H1 (cell line): ENCODE data around the gene KRTAP10-7. TPM values are rescaled to one million over a fixed set of nuclear protein-coding genes. Genes with fewer than 3 reads are reported as not detected.

ENCODE experiments used
- CTCF ChIA-PET: fragments of 300-600 bp; sonication (Branson Sonifier 250); formaldehyde crosslinking; loops from one replicate; lab custom pipeline; 2021; ENCODE audit not compliant: partially characterized antibody; lab: Charles Lee
- POLR2A ChIA-PET: fragments of 300-600 bp; sonication (Branson Sonifier 250); formaldehyde crosslinking; loops from one replicate; lab custom pipeline; 2021; ENCODE audit warnings: inconsistent platforms; ENCODE audit not compliant: partially characterized antibody; lab: Charles Lee
- DNase-seq, 2 experiments: peaks; one replicate each; pipeline versions ENCODE4 v3.0.0 to v3.0.0-alpha.2; 2010 to 2022; ENCODE audit warnings: low spot score in 2 of 2, low read depth in 1 of 2, mixed read lengths in 1 of 2
- FAIRE-seq: peaks from 2 replicates; lab custom pipeline; 2011; peaks lifted over from hg19 to GRCh38; lab: Jason Lieb, UNC
- H2AFZ ChIP-seq: 2 replicates; pipeline ENCODE4 v1.8.1; 2012; ENCODE audit warnings: low read length, inconsistent platforms
- H2AK5ac ChIP-seq: 2 replicates; pipeline ENCODE4 v1.6.1; 2013; ENCODE audit warnings: low read depth, low read length
- H2BK120ac ChIP-seq: replicated peaks from 2 replicates; pipeline ENCODE3; 2013; ENCODE audit warnings: low read depth, low read length, inconsistent platforms
- H2BK12ac ChIP-seq: 2 replicates; pipeline ENCODE4 v1.6.1; 2013; ENCODE audit warnings: low read depth, low read length
- H2BK15ac ChIP-seq: 2 replicates; pipeline ENCODE4 v1.6.1; 2013; ENCODE audit warnings: low read length
- H2BK20ac ChIP-seq: 2 replicates; pipeline ENCODE4 v1.6.1; 2013; ENCODE audit warnings: low read length
- H2BK5ac ChIP-seq: 2 replicates; pipeline ENCODE4 v1.6.1; 2013; ENCODE audit warnings: low read depth, low read length
- H3K14ac ChIP-seq: 2 replicates; pipeline ENCODE4 v1.6.1; 2013; ENCODE audit warnings: inconsistent platforms; ENCODE audit not compliant: insufficient read length
- H3K18ac ChIP-seq: 2 replicates; pipeline ENCODE4 v1.6.1; 2013; ENCODE audit warnings: low read length; ENCODE audit errors: extremely low read depth
- H3K23ac ChIP-seq: 2 replicates; pipeline ENCODE4 v1.6.1; 2013; ENCODE audit warnings: inconsistent platforms; ENCODE audit not compliant: insufficient read length
- H3K23me2 ChIP-seq: 2 replicates; pipeline ENCODE4 v1.6.1; 2013; ENCODE audit warnings: low read depth, low read length
- H3K27ac ChIP-seq: 2 replicates; pipeline ENCODE4 v1.6.1; 2011; ENCODE audit warnings: low read depth, low read length, inconsistent platforms
- H3K27me3 ChIP-seq, 4 experiments: replicated peaks in 1 of 4; 1 replicate in 1 of 4; 2 replicates in 3 of 4; pipeline versions ENCODE4 v1.6.1 to v1.8.1; 2011 to 2013; ENCODE audit warnings: low read length in 3 of 4, mild to moderate bottlenecking in 3 of 4, inconsistent platforms in 2 of 4, mixed read lengths in 2 of 4, moderate library complexity in 1 of 4; ENCODE audit not compliant: control insufficient read depth in 3 of 4, insufficient read depth in 3 of 4; ENCODE audit errors: extremely low read depth in 1 of 4
- H3K36me3 ChIP-seq, 4 experiments: 2 replicates each; pipeline versions ENCODE4 v1.6.1 to v1.8.1; 2011 to 2013; ENCODE audit warnings: mild to moderate bottlenecking in 4 of 4, low read length in 3 of 4, moderate library complexity in 2 of 4, control low read depth in 1 of 4, inconsistent platforms in 1 of 4; ENCODE audit not compliant: insufficient read depth in 4 of 4, control insufficient read depth in 2 of 4
- H3K4ac ChIP-seq: replicated peaks from 2 replicates; pipeline ENCODE3; 2013; ENCODE audit warnings: low read length, low read depth, mixed read lengths, inconsistent platforms; ENCODE audit not compliant: insufficient read length
- H3K4me1 ChIP-seq, 4 experiments: replicated peaks in 1 of 4; 1 replicate in 1 of 4; 2 replicates in 3 of 4; pipeline versions ENCODE4 v1.6.1 to v1.8.1; 2011 to 2013; ENCODE audit warnings: low read length in 3 of 4, inconsistent platforms in 2 of 4, mixed read lengths in 1 of 4; ENCODE audit not compliant: insufficient read depth in 4 of 4, control insufficient read depth in 3 of 4
- H3K4me2 ChIP-seq, 2 experiments: 2 replicates each; pipeline versions ENCODE4 v1.6.1 to v1.8.1; 2011 to 2013; ENCODE audit warnings: low read depth in 2 of 2, low read length in 2 of 2, control low read depth in 1 of 2, inconsistent platforms in 1 of 2, mild to moderate bottlenecking in 1 of 2; ENCODE audit not compliant: insufficient read depth in 1 of 2
- H3K4me3 ChIP-seq, 4 experiments: fragments of 200-600, 300-600 bp in 1 of 4; sonication (generic), shearing (Covaris generic), sonication (Bioruptor Twin) in 1 of 4; 2 replicates each; pipeline versions ENCODE4 v1.5.1 to v1.8.1; 2011 to 2016; ENCODE audit warnings: low read length in 4 of 4, low read depth in 3 of 4, control low read depth in 2 of 4, inconsistent platforms in 2 of 4, mild to moderate bottlenecking in 2 of 4, mixed read lengths in 1 of 4, moderate library complexity in 1 of 4; ENCODE audit not compliant: insufficient read depth in 2 of 4; ENCODE audit errors: extremely low read depth in 1 of 4
- H3K56ac ChIP-seq: replicated peaks from 2 replicates; pipeline ENCODE3; 2013; ENCODE audit warnings: low read depth, mild to moderate bottlenecking, mixed read lengths, low read length, inconsistent platforms; ENCODE audit not compliant: insufficient read length
- H3K79me1 ChIP-seq: 2 replicates; pipeline ENCODE4 v1.6.1; 2013; ENCODE audit warnings: low read depth, low read length, control low read depth
- H3K79me2 ChIP-seq, 2 experiments: 2 replicates each; pipeline versions ENCODE4 v1.6.1 to v1.8.1; 2012 to 2013; ENCODE audit warnings: low read length in 2 of 2, mild to moderate bottlenecking in 2 of 2, inconsistent platforms in 1 of 2; ENCODE audit not compliant: insufficient read depth in 2 of 2, control insufficient read depth in 1 of 2
- H3K9ac ChIP-seq, 4 experiments: replicated peaks in 1 of 4; 1 replicate in 1 of 4; 2 replicates in 3 of 4; pipeline versions ENCODE4 v1.6.1 to v1.8.1; 2011 to 2013; ENCODE audit warnings: low read depth in 3 of 4, low read length in 3 of 4, control low read depth in 2 of 4, mild to moderate bottlenecking in 2 of 4, moderate library complexity in 2 of 4, inconsistent platforms in 1 of 4; ENCODE audit errors: extremely low read depth in 1 of 4
- H3K9me3 ChIP-seq, 2 experiments: 2 replicates each; pipeline versions ENCODE4 v1.6.1 to v1.8.1; 2012 to 2013; ENCODE audit warnings: mild to moderate bottlenecking in 2 of 2, moderate library complexity in 2 of 2, control low read depth in 1 of 2, inconsistent platforms in 1 of 2, low read depth in 1 of 2, low read length in 1 of 2, mixed read lengths in 1 of 2; ENCODE audit not compliant: insufficient read depth in 2 of 2
- H4K20me1 ChIP-seq, 2 experiments: replicated peaks in 1 of 2; 2 replicates each; pipeline versions ENCODE3 to v1.8.1; 2011 to 2013; ENCODE audit warnings: inconsistent platforms in 2 of 2, low read length in 2 of 2, mild to moderate bottlenecking in 1 of 2; ENCODE audit not compliant: insufficient read depth in 2 of 2, control insufficient read depth in 1 of 2
- H4K5ac ChIP-seq: 2 replicates; pipeline ENCODE4 v1.6.1; 2013; ENCODE audit warnings: low read length, low read depth, mixed read lengths, inconsistent platforms; ENCODE audit not compliant: insufficient read length
- H4K8ac ChIP-seq: 2 replicates; pipeline ENCODE4 v1.8.0; 2013; ENCODE audit warnings: mild to moderate bottlenecking, moderate library complexity, low read length, inconsistent platforms; ENCODE audit not compliant: insufficient read depth; ENCODE audit errors: extremely low read depth
- H4K91ac ChIP-seq: replicated peaks from 2 replicates; pipeline ENCODE3; 2013; ENCODE audit warnings: low read length, mixed read lengths, inconsistent platforms; ENCODE audit not compliant: insufficient read length
- ASH2L ChIP-seq: fragments of 200-600, 300-600 bp; sonication (generic); IDR thresholded peaks from one replicate; pipeline ENCODE4 v1.7.1; 2017; ENCODE audit warnings: low read length
- BACH1 ChIP-seq: IDR thresholded peaks from 2 replicates; pipeline ENCODE4 v1.6.1; 2012; ENCODE audit warnings: low read length, improper control_type of control experiment
- CTBP2 ChIP-seq: IDR thresholded peaks from 2 replicates; pipeline ENCODE4 v1.7.0; 2011; ENCODE audit warnings: borderline replicate concordance, mild to moderate bottlenecking, moderate library complexity, mixed read lengths, low read length; ENCODE audit not compliant: insufficient read depth, insufficient read length
- GABPA ChIP-seq: IDR thresholded peaks from 2 replicates; pipeline ENCODE4 v1.6.1; 2011; ENCODE audit warnings: mild to moderate bottlenecking, low read length, moderate library complexity, borderline replicate concordance; ENCODE audit not compliant: insufficient read depth
- HDAC2 ChIP-seq, 2 experiments: fragments of 300-600 bp in 1 of 2; sonication (generic) in 1 of 2; IDR thresholded peaks; 2 replicates each; pipeline ENCODE4 v1.6.1; 2011 to 2012; ENCODE audit warnings: low read depth in 2 of 2, low read length in 2 of 2, mild to moderate bottlenecking in 2 of 2, moderate library complexity in 2 of 2, borderline replicate concordance in 1 of 2, inconsistent platforms in 1 of 2
- MAX ChIP-seq: IDR thresholded peaks from 2 replicates; pipeline ENCODE4 v1.6.1; 2012; ENCODE audit warnings: inconsistent platforms
- NRF1 ChIP-seq: IDR thresholded peaks from 2 replicates; pipeline ENCODE4 v1.6.1; 2011; ENCODE audit warnings: mild to moderate bottlenecking, low read depth, low read length, improper control_type of control experiment
- POLR2A ChIP-seq, 2 experiments: IDR thresholded peaks; 1 replicate in 1 of 2; 2 replicates in 1 of 2; pipeline ENCODE4 v1.6.1; 2011; ENCODE audit warnings: low read depth in 2 of 2, low read length in 2 of 2, mild to moderate bottlenecking in 2 of 2; ENCODE audit errors: control extremely low read depth in 1 of 2
- RAD21 ChIP-seq, 2 experiments: IDR thresholded peaks in 1 of 2; conservative IDR thresholded peaks in 1 of 2; 2 replicates each; pipeline ENCODE4 v1.6.1; 2011; ENCODE audit warnings: low read depth in 2 of 2, low read length in 2 of 2, improper control_type of control experiment in 1 of 2, inconsistent platforms in 1 of 2, mild to moderate bottlenecking in 1 of 2, moderate library complexity in 1 of 2
- RFX5 ChIP-seq: IDR thresholded peaks from 2 replicates; pipeline ENCODE4 v1.6.1; 2011; ENCODE audit warnings: low read depth, low read length, improper control_type of control experiment, borderline replicate concordance
- SIX5 ChIP-seq: IDR thresholded peaks from 2 replicates; pipeline ENCODE4 v1.6.1; 2011; ENCODE audit warnings: mild to moderate bottlenecking, low read depth, low read length
- SP4 ChIP-seq: IDR thresholded peaks from 2 replicates; pipeline ENCODE4 v1.6.1; 2012; ENCODE audit warnings: low read length, inconsistent platforms
- TBP ChIP-seq: IDR thresholded peaks from 2 replicates; pipeline ENCODE4 v1.6.1; 2011; ENCODE audit warnings: low read depth, low read length, improper control_type of control experiment
- WGBS, 2 experiments: shearing (Covaris generic) in 1 of 2; methylation state at CpG; one replicate each; pipeline versions ENCODE4 v1.1.6 to v1.1.7; 2013 to 2015; ENCODE audit warnings: low lambda C conversion rate in 2 of 2, mixed read lengths in 2 of 2, inconsistent platforms in 1 of 2, low coverage in 1 of 2, missing lambda C conversion rate in 1 of 2; ENCODE audit not compliant: insufficient replicate concordance in 2 of 2, insufficient coverage in 1 of 2, insufficient read length in 1 of 2; ENCODE audit errors: extremely low coverage in 1 of 2, missing lambda C conversion rate in 1 of 2; 5-methylcytosine and 5-hydroxymethylcytosine counted together
- polyA plus RNA-seq, 7 experiments: library from polyadenylated mRNA; depleted of rRNA in 3 of 7; stranded (reverse) in 5 of 7; unstranded in 2 of 7; fragments of >200 nt in 5 of 7; fragments of 200-250 nt in 2 of 7; gene quantifications; 1 replicate in 5 of 7; 2 replicates in 1 of 7; 4 replicates in 1 of 7; pipeline versions ENCODE4 v1.2.1 to v1.2.3, GENCODE V29; 2011 to 2013; ENCODE audit warnings: missing spikeins in 2 of 7, mixed read lengths in 2 of 7
- total RNA-seq: library from RNA; stranded (reverse); fragmentation: NEBNext Ultra II Directional; extraction: Animal tissue kit (Norgen Biotek cat#: 25700); gene quantifications from 2 replicates; pipeline ENCODE4 v1.2.1, GENCODE V29; 2021

Gene KRTAP10-7
- total and polyA plus RNA-seq, 2 of the 8 experiments (the other 6 are each of a cell fraction or from before 2014, with no cell fraction given) = not detected

DNA sequence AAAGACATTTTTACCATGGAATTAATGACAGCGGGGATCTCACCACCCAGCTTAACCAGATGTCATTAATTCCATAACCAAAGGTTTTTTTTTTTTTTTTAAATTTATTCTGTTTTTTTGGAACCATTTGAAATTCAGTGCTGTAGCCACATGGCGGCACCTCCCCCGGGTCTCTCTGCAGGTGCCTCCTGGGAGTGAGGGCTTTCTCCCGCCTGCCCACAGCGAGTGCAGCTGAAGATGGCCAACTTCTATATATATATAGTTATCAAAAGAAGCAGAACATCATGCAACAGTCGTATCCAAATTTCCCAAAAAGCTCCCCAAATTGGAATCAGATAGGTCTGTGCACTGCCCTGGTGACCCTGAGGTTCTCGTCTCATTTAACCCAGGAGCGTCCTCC lies 15.1 kb downstream of the KRTAP10-7 start:
- H3K4me3 ChIP-seq = no peak overlapping the region
- H3K79me2 ChIP-seq = no peaks in the 10 kb centered on the region
- H4K20me1 ChIP-seq = peaks cover 0 to 1% of the 10 kb centered on the region in 2 experiments
- no peak overlapping the region for H3K23ac ChIP-seq
- no peaks in the 10 kb centered on the region; the same call in 1 of the 2 replicates for H3K79me1 ChIP-seq
- H3K4me1 ChIP-seq = peaks cover 0 to 6% (median 2%) of the 10 kb centered on the region in 4 experiments; a peak in 4 of 7 replicates
- DNase-seq (peak in 1 of 2 experiments; percentile 35), FAIRE-seq (no peak)
- no peak overlapping the region for H2BK120ac ChIP-seq
- no peaks in the 10 kb centered on the region for H3K36me3 ChIP-seq
- TF ChIP-seq CTBP2 = no peak
- TF ChIP-seq MAX = no peak
- TF ChIP-seq BACH1 = no peak
- no peak for TF ChIP-seq TBP
- TF ChIP-seq GABPA = no peak
- no peak for TF ChIP-seq ASH2L
- TF ChIP-seq RAD21 (IDR thresholded peaks at IDR 0.05 in 1 of 2, conservative IDR thresholded peaks at IDR 0.05 in 1 of 2; ENCODE audit: low read depth in 2 of 2, low read length in 2 of 2) = no peak
- no peak for TF ChIP-seq SIX5
- no peak for TF ChIP-seq HDAC2 (IDR thresholded peaks at IDR 0.05; ENCODE audit: borderline replicate concordance in 1 of 2, low read depth in 2 of 2, low read length in 2 of 2)
- TF ChIP-seq NRF1 = no peak
- no peak for TF ChIP-seq POLR2A (IDR thresholded peaks at IDR 0.05; ENCODE audit: control extremely low read depth in 1 of 2, low read depth in 2 of 2, low read length in 2 of 2)
- TF ChIP-seq SP4 = no peak
- TF ChIP-seq RFX5 = no peak
- H3K23me2 ChIP-seq = no peaks in the 10 kb centered on the region
- no peak overlapping the region for H2AFZ ChIP-seq
- CTCF ChIA-PET = interaction anchor here (0.9 kb wide), 1 partner anchor 35 kb away, joined by 4 read pairs; the partner anchor contains the start of gene KRTAP10-5
- H2BK5ac ChIP-seq = no peak overlapping the region
- H3K27ac ChIP-seq = no peak overlapping the region
- no peak overlapping the region for H4K91ac ChIP-seq
- H3K4me2 ChIP-seq = no peak overlapping the region
- H2BK15ac ChIP-seq = no peak overlapping the region
- no peak overlapping the region for H2AK5ac ChIP-seq
- no peaks in the 10 kb centered on the region for H3K27me3 ChIP-seq
- 82% methylated on average over 6 of the region's 8 CpGs; no CpG with 5 or more reads in 1 of the 2 experiments for WGBS, 2 experiments
- no peak overlapping the region for H3K9ac ChIP-seq
- no peak overlapping the region for H2BK12ac ChIP-seq
- no peak overlapping the region for H4K5ac ChIP-seq
- H2BK20ac ChIP-seq = no peak overlapping the region
- peak overlapping the region; percentile 48; the same call in 1 of the 2 replicates for H4K8ac ChIP-seq
- H3K4ac ChIP-seq = no peak overlapping the region
- POLR2A ChIA-PET = interaction anchor here (0.6 to 1.5 kb wide), 2 partner anchors 91 to 1012 kb away, joined by 3 read pairs; no protein-coding TSS in a partner anchor
- H3K14ac ChIP-seq = no peak overlapping the region
- H3K56ac ChIP-seq = no peak overlapping the region
- peaks cover 15 to 16% of the 10 kb centered on the region in 2 experiments for H3K9me3 ChIP-seq
- H3K18ac ChIP-seq = no peak overlapping the region
